B cell (primary cell): ENCODE measurements around the gene BTG2. TPM values are rescaled to one million over a fixed set of nuclear protein-coding genes. Genes with fewer than 3 reads are reported as not detected.

Experiments
- ATAC-seq: fragments of 200-7000 bp; cut with Tn5 transposase; one replicate; pipeline ENCODE4 v1.10.0; 2021; ENCODE audit warnings: low read depth, mild to moderate bottlenecking, moderate number of reproducible peaks, moderate library complexity
- CTCF ChIA-PET: fragments of 350-600 bp; sonication (Branson Sonifier 250); formaldehyde crosslinking; loops from one replicate; lab custom pipeline; 2021; ENCODE audit warnings: antibody characterized with exemption, inconsistent platforms; lab: Charles Lee
- POLR2A ChIA-PET: fragments of 350-600 bp; sonication (Branson Sonifier 250); formaldehyde crosslinking; loops from one replicate; lab custom pipeline; 2021; ENCODE audit warnings: antibody characterized with exemption; lab: Charles Lee
- DNase-seq: peaks from one replicate; pipeline ENCODE4 v3.0.0; 2013
- H2AFZ ChIP-seq: 2 replicates; pipeline ENCODE4 v1.6.1; 2012; ENCODE audit warnings: mild to moderate bottlenecking, low read depth, low read length; ENCODE audit not compliant: insufficient read depth, poor library complexity, severe bottlenecking
- H3K27ac ChIP-seq, 2 donors: 1 replicate in 1 of 2; 2 replicates in 1 of 2; pipeline ENCODE4 v1.5.1; 2012 to 2013; ENCODE audit warnings: low read length in 2 of 2, mild to moderate bottlenecking in 2 of 2, moderate library complexity in 1 of 2
- H3K27me3 ChIP-seq, 4 experiments: fragments of 200-600 bp in 1 of 4; sonication (generic) in 1 of 4; replicated peaks in 1 of 4; 1 replicate in 2 of 4; 2 replicates in 2 of 4; pipeline versions ENCODE4 v1.6.1 to v1.7.0; 2013 to 2016; ENCODE audit warnings: low read length in 3 of 4, mild to moderate bottlenecking in 2 of 4, mixed read lengths in 1 of 4, moderate library complexity in 1 of 4; ENCODE audit not compliant: insufficient read depth in 4 of 4, control insufficient read depth in 3 of 4; ENCODE audit errors: control extremely low read depth in 1 of 4
- H3K36me3 ChIP-seq, 2 experiments: replicated peaks in 1 of 2; 1 replicate in 1 of 2; 2 replicates in 1 of 2; pipeline versions ENCODE4 v1.6.1 to v1.7.1; 2013; ENCODE audit warnings: low read length in 1 of 2; ENCODE audit not compliant: insufficient read depth in 2 of 2, control insufficient read depth in 1 of 2; ENCODE audit errors: control extremely low read depth in 1 of 2, extremely low read depth in 1 of 2
- H3K4me1 ChIP-seq, 2 donors: fragments of 200-600 bp in 1 of 2; sonication (generic) in 1 of 2; 1 replicate in 1 of 2; 2 replicates in 1 of 2; pipeline versions ENCODE4 v1.5.1 to v1.6.1; 2013 to 2017; ENCODE audit warnings: low read length in 2 of 2; ENCODE audit not compliant: control insufficient read depth in 2 of 2, insufficient read depth in 2 of 2
- H3K4me2 ChIP-seq: replicated peaks from 2 replicates; pipeline ENCODE3; 2012; ENCODE audit warnings: mild to moderate bottlenecking, low read depth, low read length; ENCODE audit not compliant: poor library complexity, severe bottlenecking
- H3K4me3 ChIP-seq, 5 experiments: fragments of 200-600 bp in 1 of 5; sonication (generic) in 1 of 5; 1 replicate in 3 of 5; 2 replicates in 2 of 5; pipeline versions ENCODE4 v1.5.1 to v1.7.0; 2011 to 2016; ENCODE audit warnings: low read length in 4 of 5, mild to moderate bottlenecking in 4 of 5, low read depth in 2 of 5, control low read depth in 1 of 5, moderate library complexity in 1 of 5; ENCODE audit not compliant: insufficient read depth in 1 of 5; ENCODE audit errors: control extremely low read depth in 1 of 5, extremely low read depth in 1 of 5
- H3K79me2 ChIP-seq: fragments of 200-600 bp; sonication (generic); one replicate; pipeline ENCODE4 v1.6.0; 2016; ENCODE audit warnings: low read length; ENCODE audit not compliant: control insufficient read depth, insufficient read depth
- H3K9ac ChIP-seq: fragments of 200-600 bp; sonication (generic); 2 replicates; pipeline ENCODE4 v1.6.1; 2017; ENCODE audit warnings: mild to moderate bottlenecking, low read length, moderate library complexity
- H3K9me3 ChIP-seq, 3 donors: one replicate each; pipeline versions ENCODE4 v1.6.1 to v1.7.1; 2013; ENCODE audit warnings: low read length in 2 of 3; ENCODE audit not compliant: control insufficient read depth in 2 of 3, insufficient read depth in 1 of 3; ENCODE audit errors: control extremely low read depth in 1 of 3
- H4K20me1 ChIP-seq: 2 replicates; pipeline ENCODE4 v1.6.0; 2012; ENCODE audit warnings: mild to moderate bottlenecking, low read length; ENCODE audit not compliant: insufficient read depth, control insufficient read depth, poor library complexity, severe bottlenecking
- H3K27ac Mint-ChIP-seq: one replicate; pipeline ENCODE4 v1.8.0; 2021; ENCODE audit warnings: mixed read lengths
- H3K27me3 Mint-ChIP-seq: one replicate; pipeline ENCODE4 v1.8.0; 2021; ENCODE audit warnings: mixed read lengths
- H3K4me1 Mint-ChIP-seq: one replicate; pipeline ENCODE4 v1.8.0; 2021; ENCODE audit warnings: mixed read lengths
- H3K4me3 Mint-ChIP-seq: one replicate; pipeline ENCODE4 v1.8.0; 2021; ENCODE audit warnings: mixed read lengths
- H3K9me3 Mint-ChIP-seq: one replicate; pipeline ENCODE4 v1.8.0; 2022; ENCODE audit warnings: mixed read lengths; ENCODE audit not compliant: insufficient read depth
- EZH2 ChIP-seq: IDR thresholded peaks from 2 replicates; pipeline ENCODE4 v1.6.1; 2012; ENCODE audit warnings: borderline replicate concordance, low read depth, mild to moderate bottlenecking, moderate library complexity, low read length; ENCODE audit not compliant: insufficient read depth, poor library complexity, severe bottlenecking
- WGBS: methylation state at CpG from one replicate; pipeline ENCODE4 v1.1.5; 2013; ENCODE audit warnings: missing lambda C conversion rate; ENCODE audit not compliant: insufficient coverage; 5-methylcytosine and 5-hydroxymethylcytosine counted together
- intact Hi-C: fragments of 100-400 bp; cut with micrococcal nuclease; formaldehyde crosslinking; loops from one replicate; pipeline ENCODE4 v1.10.0; 2022
- polyA plus RNA-seq: library from polyadenylated mRNA; depleted of rRNA; stranded (reverse); fragments of >200 nt; gene quantifications from 2 replicates; pipeline ENCODE4 v1.2.3, GENCODE V29; 2012
- total RNA-seq, 2 donors: library from RNA; stranded (reverse); fragments of 120-200 nt in 1 of 2; gene quantifications; 1 replicate in 1 of 2; 2 replicates in 1 of 2; pipeline versions ENCODE4 v1.2.3 to v1.2.4, GENCODE V29; 2013 to 2022
- TF ChIP-seq, protein P1 (sequence below): fragments of 200-600 bp; IDR thresholded peaks from one replicate; pipeline ENCODE4 v1.8.0; 2022; ENCODE audit warnings: antibody characterized with exemption, mild to moderate bottlenecking

Gene BTG2
- total and polyA plus RNA-seq, 2 donors (not counting 1 experiment from before 2014, with no cell fraction given) = 508 to 778 TPM

DNA sequence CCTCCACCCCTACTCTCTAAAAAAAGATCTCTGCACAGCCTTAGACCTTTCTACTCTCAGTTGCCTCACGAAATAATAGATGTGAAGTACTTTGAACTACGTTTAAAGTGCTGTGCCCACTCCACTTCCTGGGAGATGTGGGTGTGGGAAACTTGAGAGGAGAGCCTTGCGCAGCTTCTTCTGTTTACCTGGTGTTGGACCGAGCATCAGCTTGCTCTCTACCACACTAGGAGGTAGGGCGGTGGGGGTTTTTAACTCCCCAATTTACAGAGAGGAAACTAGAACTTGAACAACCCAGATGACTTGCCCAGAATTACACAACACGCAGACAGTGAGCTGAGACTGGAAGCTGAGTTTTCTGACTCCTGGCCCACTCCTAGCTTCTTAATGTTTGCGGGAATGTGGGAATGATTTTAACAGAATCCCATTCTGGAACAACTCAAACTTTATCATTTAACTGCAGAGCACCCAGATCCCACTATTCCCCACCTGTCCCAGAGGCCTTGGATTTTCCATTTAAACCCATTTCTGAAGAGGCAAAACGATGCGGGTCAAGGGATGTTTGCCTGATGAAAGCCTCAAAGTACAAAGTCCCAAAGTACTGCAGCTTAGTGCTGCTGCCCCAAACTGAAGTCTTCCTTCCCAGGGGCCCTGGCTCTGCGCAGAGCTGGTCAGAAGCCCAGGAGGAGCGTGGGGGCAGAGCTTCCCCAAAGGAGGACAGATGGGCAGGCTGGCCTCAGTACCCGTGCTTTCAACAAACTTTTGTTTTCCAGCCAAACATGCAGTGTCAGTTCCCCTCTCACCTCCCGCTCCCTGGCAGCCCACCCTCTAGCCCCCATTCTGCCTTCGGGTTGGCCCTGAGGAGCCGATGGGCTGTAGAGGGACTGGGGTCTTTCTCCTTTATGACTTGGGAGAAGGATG lies 19.0 kb downstream of the BTG2 start:
- peak overlapping the region; percentile 96 to 97 for H3K27ac ChIP-seq
- H3K4me3 Mint-ChIP-seq = peak overlapping the region; percentile 88
- no peaks in the 10 kb centered on the region for H4K20me1 ChIP-seq
- CTCF ChIA-PET = interaction anchor here (0.7 to 32.7 kb wide), 7 partner anchors 7 to 164 kb away, joined by 3 to 1776 read pairs (median 26); partner anchors contain the start of gene BTG2
- POLR2A ChIA-PET = interaction anchor here (0.7 to 13.4 kb wide), 11 partner anchors 8 to 1954 kb away, joined by 3 to 687 read pairs (median 43); partner anchors contain the start of gene BTG2
- H2AFZ ChIP-seq = peak overlapping the region; percentile 24
- intact Hi-C loops = loop anchor here (5.0 kb wide), 1 partner anchor 303 kb away; the partner anchor contains the start of gene ATP2B4
- ATAC-seq (no peak), DNase-seq (peak; percentile 58)
- peak overlapping the region in 4 of 5 experiments; percentile 5 to 77 (median 52) for H3K4me3 ChIP-seq
- WGBS = 27% methylated on average over 5 of the region's 15 CpGs
- no peaks in the 10 kb centered on the region for H3K27me3 Mint-ChIP-seq
- peaks cover 83 to 89% of the 10 kb centered on the region in 2 donors for H3K4me1 ChIP-seq
- H3K9me3 ChIP-seq = no peaks in the 10 kb centered on the region
- peaks cover 23% of the 10 kb centered on the region for H3K79me2 ChIP-seq
- H3K9ac ChIP-seq = peak overlapping the region; percentile 68
- H3K36me3 ChIP-seq = no peaks in the 10 kb centered on the region
- no peaks in the 10 kb centered on the region for H3K9me3 Mint-ChIP-seq
- peak overlapping the region; percentile 92 for H3K4me2 ChIP-seq
- peak overlapping the region; percentile 98 for H3K27ac Mint-ChIP-seq
- peaks cover 92% of the 10 kb centered on the region for H3K4me1 Mint-ChIP-seq
- TF ChIP-seq EZH2 = no peak
- TF ChIP-seq, protein P1, sequence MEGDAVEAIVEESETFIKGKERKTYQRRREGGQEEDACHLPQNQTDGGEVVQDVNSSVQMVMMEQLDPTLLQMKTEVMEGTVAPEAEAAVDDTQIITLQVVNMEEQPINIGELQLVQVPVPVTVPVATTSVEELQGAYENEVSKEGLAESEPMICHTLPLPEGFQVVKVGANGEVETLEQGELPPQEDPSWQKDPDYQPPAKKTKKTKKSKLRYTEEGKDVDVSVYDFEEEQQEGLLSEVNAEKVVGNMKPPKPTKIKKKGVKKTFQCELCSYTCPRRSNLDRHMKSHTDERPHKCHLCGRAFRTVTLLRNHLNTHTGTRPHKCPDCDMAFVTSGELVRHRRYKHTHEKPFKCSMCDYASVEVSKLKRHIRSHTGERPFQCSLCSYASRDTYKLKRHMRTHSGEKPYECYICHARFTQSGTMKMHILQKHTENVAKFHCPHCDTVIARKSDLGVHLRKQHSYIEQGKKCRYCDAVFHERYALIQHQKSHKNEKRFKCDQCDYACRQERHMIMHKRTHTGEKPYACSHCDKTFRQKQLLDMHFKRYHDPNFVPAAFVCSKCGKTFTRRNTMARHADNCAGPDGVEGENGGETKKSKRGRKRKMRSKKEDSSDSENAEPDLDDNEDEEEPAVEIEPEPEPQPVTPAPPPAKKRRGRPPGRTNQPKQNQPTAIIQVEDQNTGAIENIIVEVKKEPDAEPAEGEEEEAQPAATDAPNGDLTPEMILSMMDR = no peak
- H3K27me3 ChIP-seq = no peaks in the 10 kb centered on the region
